T-helper 2 cell treated with Interferon-gamma antibody and Interleukin-4, amounts not matched to agents 5 μg/mL and 100 μg/mL, for 36 hours (primary cell): Measurements from ENCODE around the gene SLC15A3.
"Not testable (repeated sequence)": the region's sequence is repeated elsewhere in the genome, so short reads cannot be mapped to it uniquely, and the experiment has no call there.

Experiments used
- DNase-seq: peaks from one replicate; pipeline ENCODE4 v3.0.0; 2021; ENCODE audit warnings: low spot score
- H3K27ac Mint-ChIP-seq: one replicate; pipeline ENCODE4 v1.8.0; 2021; ENCODE audit warnings: mild to moderate bottlenecking, mixed read lengths
- H3K27me3 Mint-ChIP-seq: one replicate; pipeline ENCODE4 v1.8.0; 2021; ENCODE audit warnings: low read depth, mixed read lengths
- H3K36me3 Mint-ChIP-seq: one replicate; pipeline ENCODE4 v1.8.0; 2021; ENCODE audit warnings: low read depth, mixed read lengths
- H3K4me1 Mint-ChIP-seq: one replicate; pipeline ENCODE4 v1.8.0; 2021; ENCODE audit warnings: low read depth, mixed read lengths
- H3K4me3 Mint-ChIP-seq: one replicate; pipeline ENCODE4 v1.8.0; 2022; ENCODE audit warnings: mild to moderate bottlenecking, moderate library complexity, mixed read lengths
- H3K9me3 Mint-ChIP-seq: one replicate; pipeline ENCODE4 v1.8.0; 2021; ENCODE audit warnings: mixed read lengths

Gene SLC15A3

DNA sequence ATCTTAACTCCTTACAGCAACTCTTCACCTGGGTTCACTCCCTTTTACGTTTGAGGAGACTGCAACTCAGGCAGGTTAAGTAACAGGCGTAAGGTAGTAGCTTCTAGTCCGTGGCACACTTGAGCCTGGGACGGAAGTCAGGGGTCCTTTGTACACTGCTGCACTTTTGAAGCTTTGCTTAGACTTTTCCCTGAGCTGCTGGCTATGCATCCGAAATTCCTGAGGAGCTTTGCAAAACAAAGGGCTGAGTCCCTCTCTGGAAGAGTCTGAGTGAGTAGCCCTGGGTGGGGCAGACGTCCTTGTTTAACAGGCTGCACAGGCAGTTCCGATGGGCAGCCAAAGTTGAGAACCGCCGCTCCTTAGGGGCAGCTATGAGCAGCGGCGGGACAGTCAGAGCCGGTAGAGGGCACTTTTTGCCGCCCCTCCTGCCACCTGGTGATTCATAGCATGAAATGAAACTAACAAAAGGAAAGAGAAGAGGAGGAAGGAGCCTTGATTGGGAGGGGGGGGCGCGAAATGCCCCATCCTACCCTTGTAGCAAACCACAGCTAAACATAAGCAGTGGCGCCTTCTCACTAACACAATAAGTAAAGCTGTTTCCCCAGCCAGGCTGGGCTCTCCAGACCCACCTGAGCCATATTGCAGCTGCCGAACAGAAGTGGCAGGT lies 36.6 kb downstream of the SLC15A3 start:
- peaks cover 11% of the 10 kb centered on the region for H3K36me3 Mint-ChIP-seq
- peak overlapping the region; percentile 83 for H3K27ac Mint-ChIP-seq
- no peaks in the 10 kb centered on the region for H3K9me3 Mint-ChIP-seq
- H3K4me1 Mint-ChIP-seq, result peaks cover 30% of the 10 kb centered on the region
- H3K27me3 Mint-ChIP-seq, result no peaks in the 10 kb centered on the region
- DNase-seq, result peak; percentile 78
- H3K4me3 Mint-ChIP-seq, result peak overlapping the region; percentile 92

DNA sequence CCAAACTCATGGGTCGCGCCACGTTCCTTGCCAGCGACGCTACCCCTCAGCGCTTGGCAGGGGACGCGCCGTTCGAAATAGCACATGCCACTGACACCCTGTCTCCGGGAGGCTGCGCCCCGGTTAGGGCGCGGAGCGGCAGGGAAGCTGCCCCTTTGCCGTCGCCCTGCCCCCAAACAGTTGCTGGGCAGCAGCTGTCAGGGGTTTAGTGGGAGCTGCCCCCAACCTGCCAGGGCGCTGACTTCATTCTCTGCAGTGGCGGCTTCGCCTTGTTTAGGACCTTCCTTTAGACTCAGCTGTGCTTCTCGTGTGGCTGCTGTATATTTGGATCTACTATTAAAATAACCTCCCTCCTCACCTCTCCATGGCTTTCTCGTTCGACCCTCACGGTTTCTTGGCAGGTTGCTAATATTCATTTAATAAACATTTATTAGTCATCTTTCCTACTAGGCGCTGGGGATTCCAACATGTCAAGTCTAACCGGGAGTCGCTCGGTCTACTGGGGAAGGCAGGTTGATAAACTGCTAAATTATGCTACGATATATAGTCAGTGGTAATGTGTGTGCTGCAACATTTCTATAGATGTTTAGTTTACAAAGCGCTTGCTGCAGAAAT lies 37.2 kb downstream of the SLC15A3 start:
- peak overlapping the region; percentile 92 for H3K4me3 Mint-ChIP-seq
- peaks cover 30% of the 10 kb centered on the region for H3K4me1 Mint-ChIP-seq
- H3K9me3 Mint-ChIP-seq, result no peaks in the 10 kb centered on the region
- H3K27ac Mint-ChIP-seq, result peak overlapping the region; percentile 83
- peaks cover 9% of the 10 kb centered on the region for H3K36me3 Mint-ChIP-seq
- DNase-seq, result no peak
- peaks cover 2% of the 10 kb centered on the region for H3K27me3 Mint-ChIP-seq

DNA sequence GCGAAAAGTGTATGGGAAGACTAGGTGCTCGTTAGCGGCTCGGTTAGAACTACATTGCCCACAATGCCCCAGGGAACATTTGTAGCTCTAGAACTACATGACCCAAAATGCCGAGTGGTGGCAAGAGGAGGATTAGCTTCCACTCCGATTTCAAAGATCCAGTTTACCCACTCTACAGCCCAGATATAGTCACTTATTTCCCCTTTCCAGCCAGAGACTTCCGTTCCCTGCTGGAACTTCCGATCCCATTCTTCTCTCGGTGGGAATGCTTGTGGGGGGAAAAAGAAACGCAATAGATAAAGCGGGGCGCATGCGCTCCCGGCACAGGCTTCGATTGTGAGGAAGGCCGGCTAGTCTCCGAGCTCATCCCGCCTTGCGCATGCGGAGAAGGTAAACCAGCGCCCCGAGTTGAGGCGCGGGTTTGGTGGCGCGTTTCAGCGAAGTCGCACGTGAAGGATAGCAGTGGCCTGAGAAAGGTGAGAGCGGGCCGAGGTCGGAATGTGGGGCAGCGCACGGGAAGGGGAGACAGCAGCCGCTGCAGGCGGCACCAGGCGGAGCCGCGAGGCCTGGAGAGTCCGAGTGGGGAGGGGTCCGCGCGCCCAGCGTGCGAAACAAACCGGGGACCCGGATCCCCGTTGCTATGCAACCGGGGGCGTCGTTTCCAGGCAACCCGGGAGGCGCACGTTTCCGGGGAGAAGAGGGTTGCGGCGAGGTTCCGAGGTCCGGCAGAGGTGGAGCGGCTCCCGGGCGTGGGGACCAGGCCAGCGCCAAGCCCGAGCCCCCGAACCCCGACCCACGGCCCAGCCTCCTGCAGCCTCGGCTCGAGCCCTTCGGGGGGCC lies 38.0 kb downstream of the SLC15A3 start, which contains the start of gene TMEM109:
TMEM109 (plus strand) TSS at position 366 of the 840 bp plus-strand sequence. CDS start 5,536 bp downstream, outside the sequence.
- Mint-ChIP-seq H3K9me3 (no peaks in the 10 kb centered on the region), H3K36me3 (peaks cover 9% of the 10 kb centered on the region), H3K27me3 (peaks cover 7% of the 10 kb centered on the region), H3K4me1 (peaks cover 32% of the 10 kb centered on the region), H3K4me3 (peak within 1 kb of the TSS; percentile 92), H3K27ac (peak within 1 kb of the TSS; percentile 96)
- peak; percentile 88 for DNase-seq

DNA sequence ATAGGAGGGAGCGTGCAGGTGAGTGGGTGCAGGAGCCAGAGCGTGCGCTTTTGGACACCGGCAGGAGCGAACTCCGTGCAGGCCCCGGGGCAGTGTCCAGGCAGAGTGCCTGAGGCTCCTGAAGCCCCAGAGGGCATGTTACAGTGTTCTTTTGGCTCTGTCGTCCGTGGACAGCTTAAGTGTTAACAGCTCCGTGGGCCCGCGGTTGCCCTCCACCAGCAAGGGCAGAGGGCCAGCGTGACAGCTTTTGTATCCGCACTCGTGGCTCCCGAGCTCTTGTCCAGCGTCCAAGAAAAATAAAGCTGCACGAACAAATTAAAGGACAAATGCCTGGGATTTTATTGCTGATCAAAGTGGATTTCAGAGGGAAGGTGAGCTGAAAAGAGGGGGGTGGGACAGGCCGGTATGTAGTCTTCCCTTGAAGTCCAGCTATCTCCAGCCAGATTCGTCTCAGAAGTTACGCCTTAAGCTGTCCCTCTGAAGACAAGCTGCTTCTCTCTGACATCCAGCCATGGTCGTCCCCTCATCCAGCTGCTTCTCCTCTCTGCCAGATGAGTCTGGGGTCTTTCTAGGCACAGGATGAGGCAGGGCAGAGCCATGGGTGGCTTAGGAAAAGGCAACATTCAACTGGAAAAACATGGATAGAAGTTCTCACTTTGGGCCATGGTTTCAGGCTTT lies 39.0 kb downstream of the SLC15A3 start:
- H3K27me3 Mint-ChIP-seq, result peaks cover 15% of the 10 kb centered on the region
- peak overlapping the region; percentile 8 for H3K27ac Mint-ChIP-seq
- no peaks in the 10 kb centered on the region for H3K9me3 Mint-ChIP-seq
- peak overlapping the region; percentile 92 for H3K4me3 Mint-ChIP-seq
- no peak for DNase-seq
- peaks cover 31% of the 10 kb centered on the region for H3K4me1 Mint-ChIP-seq
- peaks cover 9% of the 10 kb centered on the region for H3K36me3 Mint-ChIP-seq

DNA sequence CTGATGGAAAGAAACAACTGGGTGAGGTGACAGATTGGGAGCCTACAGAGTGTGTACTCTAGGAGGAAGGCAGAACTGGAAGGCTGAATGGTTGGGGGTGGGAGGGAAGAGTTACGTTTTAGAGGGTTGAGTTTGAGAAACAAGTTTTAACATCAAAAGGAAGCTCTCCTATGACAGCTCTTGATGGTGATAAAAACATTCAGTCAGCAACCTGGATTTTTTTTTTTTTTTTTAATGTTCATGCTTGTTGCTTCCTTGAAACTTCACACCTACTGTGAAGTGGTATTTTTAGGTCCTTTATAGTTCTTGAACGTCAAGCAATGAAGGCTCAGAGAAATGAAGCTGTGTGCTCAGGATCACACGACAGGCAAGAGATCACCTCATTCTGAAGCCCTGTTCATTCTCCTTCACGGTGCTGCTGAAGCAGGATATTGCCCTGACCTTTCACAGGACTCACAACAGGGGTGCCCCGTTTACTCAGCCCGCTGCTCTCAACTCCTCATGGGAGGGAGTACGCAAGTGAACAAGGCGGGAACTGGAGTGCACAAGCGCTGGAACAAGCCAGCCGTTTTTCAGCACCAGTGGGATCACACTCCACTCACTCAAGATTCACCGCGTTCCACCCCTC lies 39.6 kb downstream of the SLC15A3 start:
- Mint-ChIP-seq H3K4me3 (peak overlapping the region; percentile 47), H3K27ac (peak overlapping the region; percentile 15), H3K9me3 (no peaks in the 10 kb centered on the region), H3K36me3 (peaks cover 9% of the 10 kb centered on the region), H3K27me3 (peaks cover 15% of the 10 kb centered on the region), H3K4me1 (peaks cover 34% of the 10 kb centered on the region)
- DNase-seq, result no peak

DNA sequence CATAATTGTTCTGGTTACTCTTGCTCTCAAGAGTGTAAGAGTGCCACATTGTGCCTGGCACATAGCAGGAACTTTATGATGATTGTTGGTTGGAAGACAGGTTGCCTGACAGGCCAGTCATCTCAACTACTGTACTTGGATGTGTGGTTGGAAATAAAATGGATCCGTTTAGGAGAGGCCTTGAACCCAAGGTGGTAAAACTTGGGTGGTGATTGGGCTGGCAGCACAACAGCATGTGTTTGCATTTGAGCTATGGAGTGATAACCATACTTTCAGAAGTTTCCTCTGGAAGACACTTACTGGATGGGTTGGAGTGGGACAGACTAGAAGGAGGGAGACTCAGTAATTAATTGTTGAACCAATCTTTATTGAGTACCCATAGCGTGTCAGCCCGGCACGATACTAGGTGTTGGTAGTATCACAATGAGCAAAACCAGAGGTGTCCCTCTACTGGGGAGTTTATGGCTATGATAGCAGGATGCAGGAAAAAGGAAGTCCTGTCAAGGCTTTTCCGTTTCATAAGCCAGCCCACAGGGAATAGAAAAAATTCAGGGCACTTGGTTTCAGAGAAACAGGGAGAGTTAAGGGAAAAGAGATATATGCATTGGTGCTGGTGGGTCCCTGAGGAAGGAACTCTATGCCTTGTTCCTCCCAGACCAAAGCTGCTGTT lies 41.1 kb downstream of the SLC15A3 start:
- H3K9me3 Mint-ChIP-seq, result no peaks in the 10 kb centered on the region
- H3K4me1 Mint-ChIP-seq, result peaks cover 29% of the 10 kb centered on the region
- peaks cover 4% of the 10 kb centered on the region for H3K36me3 Mint-ChIP-seq
- DNase-seq, result no peak
- no peak overlapping the region for H3K27ac Mint-ChIP-seq
- no peak overlapping the region for H3K4me3 Mint-ChIP-seq
- H3K27me3 Mint-ChIP-seq, result peaks cover 15% of the 10 kb centered on the region

DNA sequence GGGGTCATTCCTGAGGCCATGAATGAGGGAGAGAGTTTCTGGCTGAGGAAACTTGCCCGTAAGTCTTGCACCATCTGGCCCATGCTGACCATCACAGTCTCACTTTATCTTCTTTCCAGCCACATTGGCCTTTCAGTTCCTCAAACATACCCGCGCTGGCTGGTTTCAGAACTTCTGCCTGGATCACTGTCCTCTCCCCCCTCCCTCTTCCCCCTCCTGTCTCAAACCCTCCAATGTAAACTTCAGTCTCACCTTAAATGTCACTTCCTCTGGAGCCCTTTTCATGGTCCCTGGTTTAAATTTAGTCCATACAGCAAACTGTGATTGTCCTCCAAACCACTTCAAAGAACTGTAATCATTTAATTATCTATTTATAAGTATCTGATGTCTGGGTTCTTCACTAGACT lies 41.7 kb downstream of the SLC15A3 start:
- peaks cover 28% of the 10 kb centered on the region for H3K4me1 Mint-ChIP-seq
- H3K9me3 Mint-ChIP-seq, result no peaks in the 10 kb centered on the region
- peaks cover 15% of the 10 kb centered on the region for H3K27me3 Mint-ChIP-seq
- DNase-seq, result no peak
- peaks cover 3% of the 10 kb centered on the region for H3K36me3 Mint-ChIP-seq
- no peak overlapping the region for H3K4me3 Mint-ChIP-seq
- H3K27ac Mint-ChIP-seq, result no peak overlapping the region

DNA sequence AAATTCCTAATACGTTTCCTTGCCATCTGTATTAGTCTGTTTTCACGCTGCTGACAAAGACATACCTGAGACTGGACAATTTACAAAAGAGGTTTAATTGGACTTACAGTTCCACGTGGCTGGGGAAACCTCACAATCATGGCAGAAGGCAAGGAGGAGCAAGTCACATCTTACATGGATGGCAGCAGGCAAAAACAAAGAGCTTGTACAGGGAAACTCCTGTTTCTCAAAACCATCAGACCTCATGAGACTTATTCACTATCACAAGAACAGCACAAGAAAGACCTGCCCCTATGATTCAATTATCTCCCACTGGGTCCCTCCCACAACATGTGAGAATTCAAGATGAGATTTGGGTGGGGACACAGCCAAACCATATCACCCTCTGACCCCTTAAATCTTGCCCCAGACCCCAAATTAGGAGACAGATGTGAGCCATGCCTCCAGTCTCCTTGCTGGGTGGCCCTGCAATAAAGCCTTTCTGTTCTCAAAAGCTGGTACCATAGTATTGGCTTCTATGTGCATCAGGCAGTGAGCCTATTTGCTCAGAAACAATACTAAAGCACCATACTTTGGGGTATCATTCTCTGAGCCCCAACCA lies 42.2 kb downstream of the SLC15A3 start:
- not testable (repeated sequence) for H3K27ac Mint-ChIP-seq, H3K9me3 Mint-ChIP-seq, H3K4me3 Mint-ChIP-seq, H3K36me3 Mint-ChIP-seq, DNase-seq
- H3K4me1 Mint-ChIP-seq, result peaks cover 28% of the 10 kb centered on the region
- H3K27me3 Mint-ChIP-seq, result peaks cover 15% of the 10 kb centered on the region

DNA sequence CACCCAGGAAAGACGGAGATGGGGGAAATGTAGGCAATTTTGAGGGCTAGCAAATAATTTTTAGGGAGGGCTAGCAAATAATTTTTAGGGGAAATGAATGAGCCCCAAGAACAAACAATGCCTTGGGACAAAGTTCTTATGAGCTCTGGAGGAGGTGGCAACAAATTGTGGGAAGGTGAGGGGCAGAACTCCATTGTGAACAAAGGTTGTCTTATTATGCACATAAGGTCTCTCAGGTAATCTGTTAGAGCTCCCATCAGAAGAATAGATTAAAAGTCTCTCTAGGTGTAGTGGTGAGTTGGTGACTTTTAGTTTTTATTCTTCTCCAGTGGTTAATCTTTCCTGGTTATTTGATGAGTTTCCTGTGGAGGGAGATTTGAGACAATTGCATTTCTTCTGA lies 43.2 kb downstream of the SLC15A3 start:
- no peak for DNase-seq
- Mint-ChIP-seq H3K36me3 (peaks cover 10% of the 10 kb centered on the region), H3K27me3 (peaks cover 15% of the 10 kb centered on the region), H3K4me3 (no peak overlapping the region), H3K27ac (no peak overlapping the region), H3K4me1 (peaks cover 34% of the 10 kb centered on the region), H3K9me3 (no peaks in the 10 kb centered on the region)

DNA sequence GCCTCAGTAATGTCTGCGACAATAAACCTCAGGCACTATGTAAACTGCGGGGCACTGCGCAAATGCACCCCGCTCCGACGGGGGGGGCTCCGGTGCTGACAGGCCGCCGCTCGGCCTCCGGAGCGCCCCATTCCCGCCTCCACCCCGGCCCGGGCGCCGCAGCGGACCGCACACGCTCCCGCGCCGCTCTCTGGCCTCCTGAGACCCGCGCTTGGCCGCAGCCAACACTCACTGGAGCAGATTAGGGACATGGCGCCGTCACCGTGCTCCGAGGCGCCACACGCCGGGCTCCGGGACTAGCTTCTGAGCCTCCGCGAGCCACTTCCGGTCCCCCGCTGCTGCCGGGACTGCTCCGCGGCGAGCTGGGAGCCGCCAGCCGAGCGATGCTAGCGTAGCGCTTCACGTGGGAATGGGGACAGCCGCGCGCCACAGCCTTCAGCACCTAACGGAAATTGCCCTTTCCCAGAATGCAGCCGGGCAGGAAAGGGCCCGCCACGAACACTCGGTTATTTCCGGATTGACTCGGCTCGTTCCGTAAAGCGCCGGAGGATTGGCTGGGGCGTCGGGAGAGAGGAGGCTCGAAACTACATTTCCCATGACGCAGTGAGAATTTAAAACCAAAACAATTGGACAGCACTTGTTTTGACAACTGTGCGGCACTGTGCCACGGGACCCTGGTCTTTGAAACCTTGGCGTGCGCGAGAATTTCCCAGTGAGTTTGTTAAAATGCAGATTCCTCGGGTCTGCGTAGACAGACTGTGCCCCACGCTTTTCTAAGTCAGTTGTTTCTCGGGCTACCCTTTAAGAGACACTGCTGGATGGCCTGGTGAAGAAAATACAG lies 45.6 kb downstream of the SLC15A3 start, which contains the start of gene PRPF19:
PRPF19 (minus strand) TSS at position 454 of the 841 bp plus-strand sequence; CDS start at position 251, 203 bp downstream.
- H3K27ac Mint-ChIP-seq, result peak within 1 kb of the TSS; percentile 91
- H3K27me3 Mint-ChIP-seq, result peaks cover 15% of the 10 kb centered on the region
- peak within 1 kb of the TSS; percentile 93 for H3K4me3 Mint-ChIP-seq
- H3K9me3 Mint-ChIP-seq, result no peaks in the 10 kb centered on the region
- H3K4me1 Mint-ChIP-seq, result peaks cover 26% of the 10 kb centered on the region
- peaks cover 25% of the 10 kb centered on the region for H3K36me3 Mint-ChIP-seq
- peak; percentile 98 for DNase-seq

DNA sequence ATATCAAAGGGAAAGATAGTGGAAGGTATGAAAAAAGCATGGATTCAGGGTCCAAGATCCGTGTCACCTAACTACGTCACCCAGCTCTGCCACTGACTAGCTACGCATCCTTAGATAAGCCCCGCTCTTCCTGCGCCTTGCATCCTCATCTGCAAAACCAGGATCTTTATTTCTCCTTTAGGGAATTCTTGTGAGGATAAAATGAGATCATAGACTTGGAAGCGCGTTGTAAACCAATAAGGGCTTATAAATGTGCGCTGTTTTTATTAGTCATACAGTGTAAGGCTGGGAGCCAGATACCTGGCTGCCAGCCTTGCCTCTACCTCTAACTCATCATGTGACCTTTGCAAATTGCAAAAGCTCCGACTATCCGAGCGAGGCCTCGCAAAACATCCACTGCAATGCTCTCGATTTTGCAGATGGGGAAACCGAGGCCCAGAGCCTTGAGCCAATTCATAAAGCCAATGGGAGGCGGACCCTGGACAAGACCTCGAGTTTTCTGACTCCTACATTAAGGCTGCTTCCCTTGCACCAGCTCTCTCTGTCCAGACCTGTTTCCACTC lies 46.3 kb downstream of the SLC15A3 start:
- Mint-ChIP-seq H3K36me3 (peaks cover 31% of the 10 kb centered on the region), H3K27ac (peak overlapping the region; percentile 91), H3K9me3 (no peaks in the 10 kb centered on the region), H3K27me3 (peaks cover 15% of the 10 kb centered on the region), H3K4me3 (peak overlapping the region; percentile 93), H3K4me1 (peaks cover 26% of the 10 kb centered on the region)
- DNase-seq, result peak; percentile 15
